Measurements from ENCODE around the gene CARMIL3. TPM values are rescaled to one million over a fixed set of nuclear protein-coding genes. Genes with fewer than 3 reads are reported as not detected.

The CARMIL3 gene
- total RNA-seq, 1 experiment from 2014 or later, result 0.33 TPM

- CTCF ChIA-PET, result no interaction called here
- TF ChIP-seq CTCF (IDR thresholded peaks at IDR 0.05; ENCODE audit: unreplicated experiment), result no peak
- Mint-ChIP-seq H3K27ac (ENCODE audit: unreplicated experiment) (no peak overlapping the region), H3K4me1 (ENCODE audit: low read depth, unreplicated experiment) (peaks cover 11% of the 10 kb centered on the region), H3K27me3 (ENCODE audit: unreplicated experiment) (peaks cover 83% of the 10 kb centered on the region), H3K36me3 (ENCODE audit: insufficient read depth, unreplicated experiment) (peaks cover 21% of the 10 kb centered on the region), H3K9me3 (ENCODE audit: low read depth, unreplicated experiment) (no peaks in the 10 kb centered on the region), H3K4me3 (ENCODE audit: low read depth, unreplicated experiment) (no peak overlapping the region)
- intact Hi-C loops (cut with micrococcal nuclease; ENCODE audit: unreplicated experiment), result no loop called here
- BruUV-seq (replicated peaks), result no TSS peak
- no peak for DNase-seq
These were observed 2.8 kb downstream of the CARMIL3 start for GRCh38 chr14:24054646-24055045.

- CTCF ChIA-PET, result interaction anchor here (3.5 to 4.0 kb wide), 2 partner anchors 36 to 53 kb away, joined by 64 to 68 read pairs; partner anchors contain the start of gene PCK2
- no peak for DNase-seq
- no TSS peak for BruUV-seq (replicated peaks)
- no peak for TF ChIP-seq CTCF (IDR thresholded peaks at IDR 0.05; ENCODE audit: unreplicated experiment)
- Mint-ChIP-seq H3K4me1 (ENCODE audit: low read depth, unreplicated experiment) (peaks cover 11% of the 10 kb centered on the region), H3K9me3 (ENCODE audit: low read depth, unreplicated experiment) (no peaks in the 10 kb centered on the region), H3K4me3 (ENCODE audit: low read depth, unreplicated experiment) (no peak overlapping the region), H3K36me3 (ENCODE audit: insufficient read depth, unreplicated experiment) (peaks cover 17% of the 10 kb centered on the region), H3K27ac (ENCODE audit: unreplicated experiment) (no peak overlapping the region), H3K27me3 (ENCODE audit: unreplicated experiment) (peaks cover 68% of the 10 kb centered on the region)
- intact Hi-C loops (cut with micrococcal nuclease; ENCODE audit: unreplicated experiment), result no loop called here
These were observed 4.4 kb downstream of the CARMIL3 start for GRCh38 chr14:24055971-24056799.

GRCh38 chr14:24056800-24057184 lies 5.0 kb downstream of the CARMIL3 start:
- intact Hi-C loops (cut with micrococcal nuclease; ENCODE audit: unreplicated experiment), result no loop called here
- no peak for TF ChIP-seq CTCF (IDR thresholded peaks at IDR 0.05; ENCODE audit: unreplicated experiment)
- Mint-ChIP-seq H3K27me3 (ENCODE audit: unreplicated experiment) (peaks cover 63% of the 10 kb centered on the region), H3K27ac (ENCODE audit: unreplicated experiment) (no peak overlapping the region), H3K36me3 (ENCODE audit: insufficient read depth, unreplicated experiment) (peaks cover 16% of the 10 kb centered on the region), H3K9me3 (ENCODE audit: low read depth, unreplicated experiment) (no peaks in the 10 kb centered on the region), H3K4me1 (ENCODE audit: low read depth, unreplicated experiment) (peaks cover 11% of the 10 kb centered on the region), H3K4me3 (ENCODE audit: low read depth, unreplicated experiment) (no peak overlapping the region)
- DNase-seq, result no peak
- CTCF ChIA-PET, result interaction anchor here (0.6 to 4.0 kb wide), 3 partner anchors 12 to 52 kb away, joined by 3 to 68 read pairs (median 64); partner anchors contain the start of gene PCK2
- BruUV-seq (replicated peaks), result no TSS peak

- Mint-ChIP-seq H3K27me3 (ENCODE audit: unreplicated experiment) (peaks cover 67% of the 10 kb centered on the region), H3K4me1 (ENCODE audit: low read depth, unreplicated experiment) (peaks cover 11% of the 10 kb centered on the region), H3K9me3 (ENCODE audit: low read depth, unreplicated experiment) (no peaks in the 10 kb centered on the region), H3K27ac (ENCODE audit: unreplicated experiment) (no peak overlapping the region), H3K4me3 (ENCODE audit: low read depth, unreplicated experiment) (no peak overlapping the region), H3K36me3 (ENCODE audit: insufficient read depth, unreplicated experiment) (peaks cover 14% of the 10 kb centered on the region)
- DNase-seq, result no peak
- no peak for TF ChIP-seq CTCF (IDR thresholded peaks at IDR 0.05; ENCODE audit: unreplicated experiment)
- no TSS peak for BruUV-seq (replicated peaks)
- intact Hi-C loops (cut with micrococcal nuclease; ENCODE audit: unreplicated experiment), result no loop called here
- CTCF ChIA-PET, result interaction anchor here (0.6 to 4.0 kb wide), 3 partner anchors 11 to 52 kb away, joined by 3 to 68 read pairs (median 64); partner anchors contain the start of gene PCK2
These were observed 5.5 kb downstream of the CARMIL3 start for GRCh38 chr14:24057271-24057670.

All from Calu3 (cell line).